GM23248 (cell line): ENCODE measurements around the gene C10orf90.

Experiments
- EZH2 ChIP-seq: fragments of 200-600 bp; sonication (generic); IDR thresholded peaks from 2 replicates; pipeline ENCODE4 v1.6.1; 2018; ENCODE audit warnings: antibody characterized with exemption, mild to moderate bottlenecking; ENCODE audit not compliant: insufficient read depth, poor library complexity, severe bottlenecking
- EZH2phosphoT487 ChIP-seq: fragments of 200-600 bp; sonication (generic); IDR thresholded peaks from 2 replicates; pipeline ENCODE4 v1.6.1; 2018; ENCODE audit warnings: antibody characterized with exemption, moderate library complexity, mild to moderate bottlenecking, low read depth; ENCODE audit not compliant: insufficient read depth

GRCh38 chr10:126667568-126667967 lies 2.9 kb downstream of the C10orf90 start:
- no peak for TF ChIP-seq EZH2
- no peak for TF ChIP-seq EZH2phosphoT487
